Right lobe of liver (tissue), 4 donors: ENCODE measurements around the gene PPP1R12B.

ENCODE experiments used
- CTCF ChIP-seq, 4 donors: fragments of 200-600 bp in 3 of 4; fragments of 450-650 bp in 1 of 4; IDR thresholded peaks; one replicate each; pipeline versions ENCODE4 v1.5.1 to v1.8.0; 2016 to 2022; ENCODE audit warnings: antibody characterized with exemption in 4 of 4, mild to moderate bottlenecking in 2 of 4
- POLR2A ChIP-seq: fragments of 450-650 bp; IDR thresholded peaks from one replicate; pipeline ENCODE4 v1.6.1; 2017; ENCODE audit warnings: antibody characterized with exemption, mild to moderate bottlenecking
- donor health status: DM: no; HTN: no; CAD: no.
- donor health status: DM: no; HTN: no; CAD: no.
- donor health status: DM: no; HTN: yes; CAD: no.

- no peak for TF ChIP-seq CTCF (IDR thresholded peaks at IDR 0.05)
- TF ChIP-seq POLR2A = no peak
Observed at GRCh38 chr1:202397256-202397655, 48.8 kb downstream of the PPP1R12B start.
